HCT116 (cell line): ENCODE results near the gene DNM2. TPM values are rescaled to one million over a fixed set of nuclear protein-coding genes. Genes with fewer than 3 reads are reported as not detected.
"Not testable (repeated sequence)": the region's sequence is repeated elsewhere in the genome, so short reads cannot be mapped to it uniquely, and the experiment has no call there.

Source experiments
- ATAC-seq: fragments of 200-7000 bp; cut with Tn5 transposase; 2 replicates; pipeline ENCODE4 v1.9.1; 2020; ENCODE audit warnings: mild to moderate bottlenecking, moderate library complexity
- BruUV-seq: library from RNA; stranded (reverse); fragments of 400-500 nt; replicated peaks from 2 replicates; lab custom pipeline; 2021; lab: Mats Ljungman, UMichigan
- CTCF ChIA-PET: fragments of 300-600 bp; sonication (Branson Sonifier 250); formaldehyde crosslinking; loops from one replicate; lab custom pipeline; 2021; ENCODE audit warnings: antibody characterized with exemption; lab: Charles Lee
- POLR2A ChIA-PET: fragments of 300-600, 350-600 bp; sonication (Branson Sonifier 250); formaldehyde crosslinking; loops from one replicate; lab custom pipeline; 2021; ENCODE audit warnings: antibody characterized with exemption; lab: Charles Lee
- RAD21 ChIA-PET, 2 experiments: fragments of 300-600 bp; sonication (Branson Sonifier 250); formaldehyde crosslinking; loops; one replicate each; lab custom pipeline; 2023; ENCODE audit warnings: low total read pairs in 2 of 2; ENCODE audit not compliant: uncharacterized antibody in 2 of 2, unreplicated experiment in 2 of 2, low non-redundant PET in 1 of 2; lab: Charles Lee
- DNase-seq: peaks from one replicate; pipeline ENCODE4 v3.0.0-alpha.2; 2010; ENCODE audit warnings: low read depth, low spot score
- H2AFZ ChIP-seq: fragments of 200-600 bp; shearing (Covaris generic), sonication (generic); 2 replicates; pipeline ENCODE4 v1.6.1; 2017; ENCODE audit warnings: low read depth, mixed run types, mixed read lengths, antibody characterized with exemption, low read length; ENCODE audit not compliant: poor library complexity, severe bottlenecking
- H3K27ac ChIP-seq: 2 replicates; pipeline ENCODE4 v1.5.1; 2012; ENCODE audit warnings: low read depth, low read length
- H3K27me3 ChIP-seq: fragments of 200-600 bp; sonication (generic); 2 replicates; pipeline ENCODE4 v1.6.1; 2016; ENCODE audit warnings: mixed run types, low read length, mixed read lengths; ENCODE audit not compliant: insufficient read depth
- H3K36me3 ChIP-seq, 2 experiments: fragments of 200-500 bp in 1 of 2; fragments of 200-600 bp in 1 of 2; sonication (Bioruptor generic) in 1 of 2; sonication (generic) in 1 of 2; 2 replicates each; pipeline versions ENCODE4 v1.5.1 to v1.6.1; 2014 to 2016; ENCODE audit warnings: low read length in 2 of 2, inconsistent platforms in 1 of 2, mixed read lengths in 1 of 2, mixed run types in 1 of 2; ENCODE audit not compliant: insufficient read depth in 2 of 2, control insufficient read depth in 1 of 2
- H3K4me1 ChIP-seq, 2 experiments: fragments of 200-600 bp in 1 of 2; sonication (generic) in 1 of 2; 2 replicates each; pipeline versions ENCODE4 v1.5.1 to v1.6.1; 2012 to 2017; ENCODE audit warnings: low read length in 2 of 2, inconsistent platforms in 1 of 2, mild to moderate bottlenecking in 1 of 2, mixed read lengths in 1 of 2, mixed run types in 1 of 2, moderate library complexity in 1 of 2; ENCODE audit not compliant: insufficient read depth in 2 of 2, control insufficient read depth in 1 of 2
- H3K4me2 ChIP-seq: fragments of 200-600 bp; sonication (generic); 2 replicates; pipeline ENCODE4 v1.6.1; 2017; ENCODE audit warnings: mixed run types, low read length, mixed read lengths
- H3K4me3 ChIP-seq, 2 experiments: fragments of 200-600 bp in 1 of 2; sonication (generic) in 1 of 2; replicated peaks in 1 of 2; 2 replicates each; pipeline ENCODE4 v1.5.1; 2011 to 2016; ENCODE audit warnings: low read length in 2 of 2, control low read depth in 1 of 2, low read depth in 1 of 2, mild to moderate bottlenecking in 1 of 2, mixed read lengths in 1 of 2, mixed run types in 1 of 2
- H3K79me2 ChIP-seq: fragments of 200-600 bp; sonication (generic); 2 replicates; pipeline ENCODE4 v1.6.1; 2017; ENCODE audit warnings: mild to moderate bottlenecking, mixed run types, low read length, moderate library complexity, mixed read lengths; ENCODE audit not compliant: insufficient read depth
- H3K9ac ChIP-seq: fragments of 200-600 bp; sonication (generic); 2 replicates; pipeline ENCODE4 v1.6.1; 2016; ENCODE audit warnings: low read length, mixed read lengths
- H3K9me2 ChIP-seq: fragments of 200-600 bp; sonication (generic), shearing (Covaris generic); 2 replicates; pipeline ENCODE4 v1.6.1; 2017; ENCODE audit warnings: mixed run types, mild to moderate bottlenecking, moderate library complexity; ENCODE audit not compliant: insufficient read depth
- H3K9me3 ChIP-seq, 2 experiments: fragments of 200-500 bp in 1 of 2; fragments of 200-600 bp in 1 of 2; sonication (Bioruptor generic) in 1 of 2; sonication (generic) in 1 of 2; 2 replicates each; pipeline ENCODE4 v1.6.1; 2014 to 2017; ENCODE audit warnings: low read length in 2 of 2, mixed read lengths in 2 of 2, inconsistent platforms in 1 of 2, low read depth in 1 of 2, mild to moderate bottlenecking in 1 of 2, mixed run types in 1 of 2, moderate library complexity in 1 of 2; ENCODE audit not compliant: control insufficient read depth in 1 of 2, insufficient read depth in 1 of 2
- H4K20me1 ChIP-seq: fragments of 200-600 bp; sonication (generic), shearing (Covaris generic); 2 replicates; pipeline ENCODE4 v1.6.1; 2017; ENCODE audit warnings: mixed run types, mild to moderate bottlenecking, moderate library complexity; ENCODE audit not compliant: insufficient read depth
- SIN3A ChIP-seq: IDR thresholded peaks from 2 replicates; pipeline ENCODE4 v1.6.1; 2012; ENCODE audit warnings: low read depth
- intact Hi-C: fragments of 100-400 bp; cut with micrococcal nuclease; formaldehyde crosslinking; loops from 2 replicates; pipeline ENCODE4 v1.10.0; 2022
- total RNA-seq: library from RNA; stranded (reverse); gene quantifications from one replicate; pipeline ENCODE4 v1.2.1, GENCODE V29; 2021; ENCODE audit not compliant: unreplicated experiment
- TF ChIP-seq, protein P1 (sequence below): IDR thresholded peaks from 2 replicates; pipeline ENCODE4 v1.6.1; 2012; ENCODE audit warnings: low read depth

DNM2 gene
- total RNA-seq, 1 experiment from 2014 or later = 183 TPM

DNA sequence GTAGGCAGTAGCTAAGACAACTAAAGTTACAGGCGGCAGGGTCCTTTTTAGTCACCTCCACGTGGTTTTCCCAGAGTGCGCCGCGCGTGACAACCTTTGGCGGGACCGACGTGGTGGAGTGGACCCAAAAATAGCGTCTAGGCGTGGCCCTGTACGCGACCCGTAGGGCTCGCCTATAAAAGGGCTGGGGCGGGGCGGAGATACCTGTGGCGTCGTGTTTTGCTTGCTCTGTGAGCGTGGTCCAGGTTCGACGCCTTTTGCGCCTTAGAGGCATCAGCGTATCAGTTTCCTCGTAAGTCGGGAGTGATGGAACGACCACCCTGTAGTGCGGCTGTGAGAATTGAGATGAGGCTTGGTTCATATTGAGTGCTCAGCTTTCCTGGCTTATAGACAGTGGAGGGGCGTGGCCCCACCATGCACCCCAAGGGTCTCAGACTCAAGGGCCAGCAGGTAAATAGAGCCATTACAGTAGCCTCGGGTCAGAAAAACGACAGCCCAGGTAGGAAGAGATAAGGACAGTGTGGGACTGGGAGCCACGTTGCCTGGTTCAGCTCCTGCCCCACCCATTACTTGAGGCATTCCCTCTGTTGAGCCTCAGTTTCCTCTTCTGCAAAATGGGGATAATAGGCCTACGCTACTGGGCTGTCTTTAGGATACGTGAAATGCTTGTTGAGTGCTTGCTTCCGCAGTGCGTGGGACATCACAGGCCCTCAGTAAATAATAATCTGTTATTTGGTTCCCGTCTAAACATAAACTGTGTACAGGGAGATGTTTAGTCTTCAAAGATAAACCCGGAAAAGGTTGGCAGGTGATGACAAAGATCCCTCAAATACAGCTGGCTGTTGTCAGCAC, 118.8 kb downstream of the DNM2 start (continued):
- TF ChIP-seq, protein P1, sequence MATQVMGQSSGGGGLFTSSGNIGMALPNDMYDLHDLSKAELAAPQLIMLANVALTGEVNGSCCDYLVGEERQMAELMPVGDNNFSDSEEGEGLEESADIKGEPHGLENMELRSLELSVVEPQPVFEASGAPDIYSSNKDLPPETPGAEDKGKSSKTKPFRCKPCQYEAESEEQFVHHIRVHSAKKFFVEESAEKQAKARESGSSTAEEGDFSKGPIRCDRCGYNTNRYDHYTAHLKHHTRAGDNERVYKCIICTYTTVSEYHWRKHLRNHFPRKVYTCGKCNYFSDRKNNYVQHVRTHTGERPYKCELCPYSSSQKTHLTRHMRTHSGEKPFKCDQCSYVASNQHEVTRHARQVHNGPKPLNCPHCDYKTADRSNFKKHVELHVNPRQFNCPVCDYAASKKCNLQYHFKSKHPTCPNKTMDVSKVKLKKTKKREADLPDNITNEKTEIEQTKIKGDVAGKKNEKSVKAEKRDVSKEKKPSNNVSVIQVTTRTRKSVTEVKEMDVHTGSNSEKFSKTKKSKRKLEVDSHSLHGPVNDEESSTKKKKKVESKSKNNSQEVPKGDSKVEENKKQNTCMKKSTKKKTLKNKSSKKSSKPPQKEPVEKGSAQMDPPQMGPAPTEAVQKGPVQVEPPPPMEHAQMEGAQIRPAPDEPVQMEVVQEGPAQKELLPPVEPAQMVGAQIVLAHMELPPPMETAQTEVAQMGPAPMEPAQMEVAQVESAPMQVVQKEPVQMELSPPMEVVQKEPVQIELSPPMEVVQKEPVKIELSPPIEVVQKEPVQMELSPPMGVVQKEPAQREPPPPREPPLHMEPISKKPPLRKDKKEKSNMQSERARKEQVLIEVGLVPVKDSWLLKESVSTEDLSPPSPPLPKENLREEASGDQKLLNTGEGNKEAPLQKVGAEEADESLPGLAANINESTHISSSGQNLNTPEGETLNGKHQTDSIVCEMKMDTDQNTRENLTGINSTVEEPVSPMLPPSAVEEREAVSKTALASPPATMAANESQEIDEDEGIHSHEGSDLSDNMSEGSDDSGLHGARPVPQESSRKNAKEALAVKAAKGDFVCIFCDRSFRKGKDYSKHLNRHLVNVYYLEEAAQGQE = no peak
- no peak for TF ChIP-seq SIN3A

DNA sequence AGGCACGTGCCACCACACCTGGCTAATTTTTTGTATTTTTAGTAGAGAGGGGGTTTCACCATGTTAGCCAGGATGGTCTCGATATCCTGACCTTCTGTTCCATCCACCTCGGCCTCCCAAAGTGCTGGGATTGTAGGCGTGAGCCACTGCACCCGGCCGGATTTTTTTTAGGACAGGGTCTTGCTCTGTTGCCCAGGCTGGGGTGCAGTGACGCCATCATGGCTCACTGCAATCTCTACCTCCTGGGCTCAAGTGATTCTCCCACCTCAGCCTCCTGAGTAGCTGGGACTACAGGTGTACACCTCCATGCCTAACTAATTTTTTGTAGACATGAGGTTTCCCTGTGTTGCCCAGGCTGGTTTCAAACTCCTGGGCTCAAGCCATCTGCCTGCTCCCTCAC, 119.8 kb downstream of the DNM2 start:
- H3K27ac ChIP-seq, H3K4me3 ChIP-seq, H3K36me3 ChIP-seq, intact Hi-C loops, H3K4me2 ChIP-seq, H3K9me3 ChIP-seq, DNase-seq, POLR2A ChIA-PET, H3K27me3 ChIP-seq, H4K20me1 ChIP-seq, H3K9me2 ChIP-seq, RAD21 ChIA-PET, H2AFZ ChIP-seq, H3K9ac ChIP-seq, ATAC-seq, H3K79me2 ChIP-seq, BruUV-seq: not testable (repeated sequence)
- H3K4me1 ChIP-seq = peaks cover 10 to 22% of the 10 kb centered on the region in 2 experiments; a peak in 3 of 4 replicates
- CTCF ChIA-PET = interaction anchor here (1.3 to 2.7 kb wide), 2 partner anchors 27 to 121 kb away, joined by 8 to 52 read pairs; no protein-coding TSS in a partner anchor
